Upper lobe of right lung (tissue), 1 donor: ENCODE results near the gene PDGFA. TPM values are rescaled to one million over a fixed set of nuclear protein-coding genes. Genes with fewer than 3 reads are reported as not detected.
"Not testable (repeated sequence)": the region's sequence is repeated elsewhere in the genome, so short reads cannot be mapped to it uniquely, and the experiment has no call there.

Experiments used
- ATAC-seq: fragments of 200-7000 bp; cut with Tn5 transposase; one replicate; pipeline ENCODE4 v1.9.1; 2020; ENCODE audit warnings: mild to moderate bottlenecking, moderate library complexity
- DNase-seq: peaks from one replicate; pipeline ENCODE4 v3.0.0-alpha.2; 2020
- H3K27ac ChIP-seq: fragments of 200-600 bp; one replicate; pipeline ENCODE4 v1.8.0; 2022
- H3K27me3 ChIP-seq: fragments of 200-600 bp; one replicate; pipeline ENCODE4 v1.8.0; 2022; ENCODE audit warnings: mild to moderate bottlenecking
- H3K36me3 ChIP-seq: fragments of 200-600 bp; one replicate; pipeline ENCODE4 v1.8.0; 2022
- H3K4me1 ChIP-seq: fragments of 200-600 bp; one replicate; pipeline ENCODE4 v1.8.0; 2022
- H3K4me3 ChIP-seq: fragments of 200-600 bp; one replicate; pipeline ENCODE4 v1.8.0; 2022; ENCODE audit warnings: mild to moderate bottlenecking
- H3K9me3 ChIP-seq: fragments of 200-600 bp; one replicate; pipeline ENCODE4 v1.8.0; 2022
- CTCF ChIP-seq: fragments of 200-600 bp; IDR thresholded peaks from one replicate; pipeline ENCODE4 v1.8.0; 2022; ENCODE audit warnings: antibody characterized with exemption
- intact Hi-C: fragments of 100-400 bp; cut with DNase I; formaldehyde crosslinking; loops from one replicate; pipeline ENCODE4 v1.11.0; 2022
- total RNA-seq: library from RNA; stranded (reverse); fragmentation: NEBNext Ultra II Directional; extraction: Animal tissue kit (Norgen Biotek cat#: 25700); gene quantifications from one replicate; pipeline ENCODE4 v1.2.1, GENCODE V29; 2021
- donor health status: DM: no; HTN: yes; CAD: no; lungs with severe emphysema.

The PDGFA gene
- total RNA-seq, 1 donor from 2014 or later = 57.1 TPM

- intact Hi-C loops = no loop called here
- no peak for ATAC-seq
- no peaks in the 10 kb centered on the region for H3K36me3 ChIP-seq
- no peak overlapping the region for H3K4me3 ChIP-seq
- no peak overlapping the region for H3K27ac ChIP-seq
- TF ChIP-seq CTCF = no peak
- no peaks in the 10 kb centered on the region for H3K9me3 ChIP-seq
- DNase-seq = no peak
- no peaks in the 10 kb centered on the region for H3K4me1 ChIP-seq
- H3K27me3 ChIP-seq = no peaks in the 10 kb centered on the region
Measured at GRCh38 chr7:555551-556160, 36.0 kb upstream of the PDGFA start.

GRCh38 chr7:553636-554111 lies 34.0 kb upstream of the PDGFA start:
- intact Hi-C loops = no loop called here
- no peak for DNase-seq

GRCh38 chr7:552868-553635 lies 33.4 kb upstream of the PDGFA start:
- no peaks in the 10 kb centered on the region for H3K36me3 ChIP-seq
- intact Hi-C loops = no loop called here
- ATAC-seq (peak; percentile 63), DNase-seq (no peak)
- H3K4me1 ChIP-seq = no peaks in the 10 kb centered on the region
- no peaks in the 10 kb centered on the region for H3K9me3 ChIP-seq
- H3K27me3 ChIP-seq = no peaks in the 10 kb centered on the region
- H3K4me3 ChIP-seq = no peak overlapping the region
- no peak for TF ChIP-seq CTCF
- no peak overlapping the region for H3K27ac ChIP-seq

More at GRCh38 chr7:553636-554111, 34.0 kb upstream of the PDGFA start:
- Histone ChIP-seq H3K4me3 (no peak overlapping the region), H3K4me1 (no peaks in the 10 kb centered on the region), H3K27me3 (no peaks in the 10 kb centered on the region), H3K36me3 (no peaks in the 10 kb centered on the region), H3K27ac (no peak overlapping the region), H3K9me3 (no peaks in the 10 kb centered on the region)
- TF ChIP-seq CTCF = no peak
- ATAC-seq = peak; percentile 3

GRCh38 chr7:552151-552867 lies 32.7 kb upstream of the PDGFA start:
- H3K27me3 ChIP-seq, DNase-seq, intact Hi-C loops, H3K36me3 ChIP-seq, ATAC-seq, H3K4me3 ChIP-seq, H3K4me1 ChIP-seq, H3K9me3 ChIP-seq, H3K27ac ChIP-seq: not testable (repeated sequence)

GRCh38 chr7:551615-551970 lies 31.9 kb upstream of the PDGFA start:
- DNase-seq, ATAC-seq, H3K27me3 ChIP-seq, H3K27ac ChIP-seq, H3K4me1 ChIP-seq, H3K4me3 ChIP-seq, intact Hi-C loops, H3K36me3 ChIP-seq, H3K9me3 ChIP-seq: not testable (repeated sequence)

- Histone ChIP-seq H3K27me3 (no peaks in the 10 kb centered on the region), H3K4me1 (no peaks in the 10 kb centered on the region), H3K27ac (no peak overlapping the region), H3K4me3 (no peak overlapping the region), H3K36me3 (no peaks in the 10 kb centered on the region), H3K9me3 (no peaks in the 10 kb centered on the region)
- intact Hi-C loops = no loop called here
- TF ChIP-seq CTCF = no peak
- no peak for ATAC-seq
- no peak for DNase-seq
Measured at GRCh38 chr7:550881-551614, 31.4 kb upstream of the PDGFA start.
